HepG2 (cell line): ENCODE results near the gene PSMD12. TPM values are rescaled to one million over a fixed set of nuclear protein-coding genes. Genes with fewer than 3 reads are reported as not detected.
A peak's percentile ranks its signal among the peaks of the same experiment; 100 is the strongest.

ENCODE experiments used
- BRD4 ChIP-seq: sonication (generic); formaldehyde crosslinking; IDR thresholded peaks from 2 replicates; pipeline ENCODE4 v1.4.0; 2020; ENCODE audit warnings: missing genetic modification reagents
- CBFB ChIP-seq: sonication (generic); formaldehyde crosslinking; IDR thresholded peaks from 2 replicates; pipeline ENCODE4 v1.4.0; 2020; ENCODE audit warnings: missing genetic modification reagents
- CEBPZ ChIP-seq: IDR thresholded peaks from 2 replicates; pipeline ENCODE4 v1.6.1; 2012; ENCODE audit warnings: low read length, improper control_type of control experiment
- CREM ChIP-seq, 2 experiments: sonication (generic) in 1 of 2; formaldehyde crosslinking in 1 of 2; IDR thresholded peaks; 2 replicates each; pipeline versions ENCODE4 v1.4.0 to v1.6.1; 2016 to 2020; ENCODE audit warnings: antibody characterized with exemption in 1 of 2, mild to moderate bottlenecking in 1 of 2, missing genetic modification reagents in 1 of 2
- KAT7 ChIP-seq: IDR thresholded peaks from 2 replicates; pipeline ENCODE4 v1.6.1; 2018; ENCODE audit warnings: borderline replicate concordance, missing compliant biosample characterization
- MTA3 ChIP-seq: sonication (generic); formaldehyde crosslinking; IDR thresholded peaks from 2 replicates; pipeline ENCODE4 v1.4.0; 2020; ENCODE audit warnings: missing genetic modification reagents
- NCOR1 ChIP-seq: fragments of 200-600 bp; sonication (generic); IDR thresholded peaks from 2 replicates; pipeline ENCODE4 v1.7.0; 2017; ENCODE audit warnings: antibody characterized with exemption, low read length, borderline replicate concordance
- TBX2 ChIP-seq: sonication (generic); formaldehyde crosslinking; IDR thresholded peaks from 2 replicates; pipeline ENCODE4 v1.5.0; 2020; ENCODE audit warnings: missing genetic modification reagents, mild to moderate bottlenecking, borderline replicate concordance
- ZNF142 ChIP-seq: sonication (generic); formaldehyde crosslinking; IDR thresholded peaks from 2 replicates; pipeline ENCODE4 v1.4.0; 2020; ENCODE audit warnings: missing genetic modification reagents
- ZNF431 ChIP-seq: sonication (generic); formaldehyde crosslinking; IDR thresholded peaks from 2 replicates; pipeline ENCODE4 v1.9.0; 2022; ENCODE audit warnings: missing genetic modification reagents, low read depth, mild to moderate bottlenecking, borderline replicate concordance
- ZNF446 ChIP-seq: sonication (generic); formaldehyde crosslinking; IDR thresholded peaks from 2 replicates; pipeline ENCODE4 v1.5.0; 2020; ENCODE audit warnings: mild to moderate bottlenecking, missing genetic modification reagents
- ZNF546 ChIP-seq: sonication (generic); formaldehyde crosslinking; conservative IDR thresholded peaks from 2 replicates; pipeline ENCODE4 v1.8.1; 2023; ENCODE audit warnings: mild to moderate bottlenecking, missing genetic modification reagents
- ZNF552 ChIP-seq: sonication (generic); formaldehyde crosslinking; IDR thresholded peaks from 2 replicates; pipeline ENCODE4 v1.9.0; 2022; ENCODE audit warnings: missing genetic modification reagents, mild to moderate bottlenecking, borderline replicate concordance
- ZNF607 ChIP-seq: sonication (generic); formaldehyde crosslinking; IDR thresholded peaks from 2 replicates; pipeline ENCODE4 v1.5.1; 2020; ENCODE audit warnings: missing genetic modification reagents, mild to moderate bottlenecking, borderline replicate concordance
- ZNF710 ChIP-seq: sonication (generic); formaldehyde crosslinking; IDR thresholded peaks from 2 replicates; pipeline ENCODE4 v1.5.0; 2020; ENCODE audit warnings: mild to moderate bottlenecking, missing genetic modification reagents, borderline replicate concordance
- ZNF788 ChIP-seq: sonication (generic); formaldehyde crosslinking; IDR thresholded peaks from 2 replicates; pipeline ENCODE4 v1.5.0; 2020; ENCODE audit warnings: mild to moderate bottlenecking, missing genetic modification reagents, borderline replicate concordance
- ZNF878 ChIP-seq: sonication (generic); formaldehyde crosslinking; IDR thresholded peaks from 2 replicates; pipeline ENCODE4 v1.8.1; 2023; ENCODE audit warnings: mild to moderate bottlenecking, missing genetic modification reagents, moderate library complexity
- polyA plus RNA-seq, 8 experiments: library from polyadenylated mRNA; depleted of rRNA in 3 of 8; stranded (reverse) in 7 of 8; unstranded in 1 of 8; fragments of >200 nt; fragmentation: Illumina TruSeq in 4 of 8; extraction: Trizol in 4 of 8; gene quantifications; 2 replicates each; pipeline versions ENCODE4 v1.2.1 to v1.2.3, GENCODE V29; 2011 to 2016; ENCODE audit warnings: low read depth in 4 of 8, missing spikeins in 1 of 8, mixed read lengths in 1 of 8; ENCODE audit not compliant: insufficient read depth in 1 of 8
- total RNA-seq, 5 experiments: library from RNA; depleted of rRNA; stranded (reverse); fragments of >200 nt; fragmentation: Illumina TruSeq; extraction: Trizol; gene quantifications; 2 replicates each; pipeline ENCODE4 v1.2.3, GENCODE V29; 2016; ENCODE audit warnings: low read depth in 1 of 5

The PSMD12 gene
- total and polyA plus RNA-seq, 2 of the 13 experiments (the other 11 are each of a cell fraction or from before 2014, with no cell fraction given), result 27.4 to 71.7 TPM

GRCh38 chr17:67378454-67379250 lies 12.3 kb upstream of the PSMD12 start (continued):
- no peak for TF ChIP-seq ZNF878
- peak; percentile 49; the same call in 1 of the 2 replicates for TF ChIP-seq TBX2 (CRISPR knock-in tag)
- peak; percentile 87; the same call in 1 of the 2 replicates for TF ChIP-seq ZNF710 (CRISPR knock-in tag)
- TF ChIP-seq ZNF546 (CRISPR knock-in tag), result 0 out of 2 replicates have a peak, but pooled peaks have one; percentile 68
- peak; percentile 54; the same call in 1 of the 2 replicates for TF ChIP-seq ZNF788 (CRISPR knock-in tag)
- TF ChIP-seq ZNF431, result no peak
- TF ChIP-seq ZNF142 (CRISPR knock-in tag), result peak; percentile 79
- TF ChIP-seq CBFB (CRISPR knock-in tag), result no peak
- peak; percentile 87 for TF ChIP-seq ZNF607
- no peak for TF ChIP-seq CREM (IDR thresholded peaks at IDR 0.05)
- no peak for TF ChIP-seq CREM (CRISPR knock-in tag; IDR thresholded peaks at IDR 0.05)
- no peak for TF ChIP-seq CEBPZ
- TF ChIP-seq MTA3 (CRISPR knock-in tag), result no peak
- 0 out of 2 replicates have a peak, but pooled peaks have one; percentile 25 for TF ChIP-seq BRD4 (CRISPR knock-in tag)
- TF ChIP-seq NCOR1, result no peak
- peak; percentile 43; the same call in 1 of the 2 replicates for TF ChIP-seq KAT7 (CRISPR knock-in tag)
- peak; percentile 71; the same call in 1 of the 2 replicates for TF ChIP-seq ZNF446 (CRISPR knock-in tag)
- TF ChIP-seq ZNF552 (CRISPR knock-in tag), result 0 out of 2 replicates have a peak, but pooled peaks have one; percentile 80
